GM12801 (cell line): ENCODE data around the gene ATRIP.

Experiments used
- CTCF ChIP-seq: IDR thresholded peaks from one replicate; pipeline ENCODE4 v1.5.1; 2011; ENCODE audit warnings: control low read depth; ENCODE audit not compliant: insufficient read length; ENCODE audit errors: extremely low read depth

ATRIP gene

DNA sequence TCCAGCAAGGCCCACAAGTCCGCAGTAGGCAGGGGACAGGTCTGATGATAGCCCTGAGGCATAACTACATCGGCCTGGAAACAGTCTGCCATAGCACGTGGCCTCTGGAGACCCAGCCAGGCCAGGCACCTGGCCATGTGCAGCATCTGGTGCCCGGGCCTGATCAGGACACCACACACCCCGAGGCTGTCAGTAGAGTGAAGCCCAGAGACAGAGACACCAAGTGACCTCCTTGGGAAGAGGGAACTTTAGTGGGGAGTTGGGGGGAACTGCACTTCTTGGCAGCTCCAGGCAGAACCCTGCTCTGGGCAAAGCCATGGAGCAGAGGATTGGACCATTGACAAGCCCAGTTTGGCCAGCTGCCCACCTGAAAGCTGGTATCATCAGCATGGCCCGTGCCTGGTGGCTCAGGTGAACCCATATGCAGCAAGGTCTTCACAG, 56.2 kb downstream of the ATRIP start:
- no peak for TF ChIP-seq CTCF

DNA sequence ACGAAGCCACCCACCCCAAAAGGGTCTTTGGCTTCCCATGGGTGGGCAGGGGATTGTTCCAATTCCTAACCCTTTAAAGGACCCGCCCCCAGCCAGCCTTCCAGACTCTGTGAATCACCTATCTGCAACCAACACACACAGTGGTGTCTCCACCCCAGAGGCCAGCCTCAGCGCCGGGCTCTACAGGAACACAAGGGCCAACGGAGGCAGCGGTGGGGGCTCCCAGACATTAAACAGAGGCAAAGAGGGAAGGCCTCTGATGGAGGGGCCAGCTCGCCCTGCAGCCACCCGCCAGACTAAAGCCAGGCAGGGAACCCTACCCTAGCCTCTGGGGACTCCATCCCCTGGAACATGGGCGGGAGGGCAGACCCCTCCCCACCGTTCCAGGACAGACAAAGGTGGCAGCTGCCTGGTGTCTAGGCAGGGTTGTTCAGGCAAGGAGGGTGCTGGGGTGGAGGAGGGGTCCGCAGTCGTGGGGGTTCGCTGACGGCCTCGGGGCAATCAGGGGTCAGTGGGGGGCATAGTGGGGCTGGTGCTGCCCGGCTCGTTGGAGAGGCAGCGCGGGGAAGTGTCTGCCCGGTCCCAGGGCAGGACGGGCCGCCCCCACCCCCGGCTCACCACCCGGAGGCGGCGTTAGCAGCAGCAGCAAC, 57.0 kb downstream of the ATRIP start:
- TF ChIP-seq CTCF: no peak

DNA sequence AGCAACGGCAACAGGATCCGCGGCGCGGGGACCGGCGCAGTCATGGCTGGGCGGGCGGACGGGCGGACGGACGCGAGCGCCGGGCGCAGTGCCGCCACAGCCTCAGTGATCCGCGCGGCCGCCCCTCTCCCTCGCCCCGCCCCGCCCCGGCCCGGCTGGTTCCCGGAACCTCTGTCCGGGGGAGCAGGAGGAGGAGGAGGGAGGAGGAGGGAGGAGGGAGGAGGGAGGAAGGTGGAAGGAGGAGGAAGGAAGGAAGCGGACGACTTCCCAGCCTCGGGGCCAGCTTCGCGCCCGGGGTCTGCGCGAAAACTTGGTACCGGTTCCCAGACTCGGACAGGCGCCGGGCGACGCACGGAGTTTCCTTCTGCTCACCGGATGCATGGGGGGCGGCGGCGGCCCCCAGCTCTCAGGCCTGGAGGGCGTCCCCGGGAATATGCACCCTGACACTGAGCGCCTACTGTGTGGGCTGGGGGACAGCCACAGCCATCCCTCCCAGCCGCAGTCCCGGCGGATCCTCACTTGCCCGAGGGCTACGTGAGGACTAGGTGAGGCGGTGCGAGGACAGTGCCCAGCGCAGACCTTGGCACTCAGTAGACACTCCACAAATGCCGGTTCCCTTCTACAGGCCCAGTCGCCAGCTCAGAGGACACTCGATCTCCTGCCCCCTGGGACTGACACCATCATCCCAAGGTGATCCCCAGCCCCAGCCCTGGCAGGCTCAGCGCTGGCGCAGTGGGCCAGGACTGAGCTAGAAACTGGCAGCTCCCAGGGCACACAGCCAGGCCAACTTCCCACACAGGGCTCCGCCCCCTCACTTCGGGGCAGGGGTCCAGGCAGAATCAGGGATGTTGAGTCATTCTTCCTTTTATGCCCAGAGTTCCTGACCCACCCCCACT, 57.8 kb downstream of the ATRIP start, which contains the start of gene SHISA5:
SHISA5 (minus strand) TSS at position 124 of the 896 bp plus-strand sequence; CDS start at position 44, 80 bp downstream.
- TF ChIP-seq CTCF: no peak

DNA sequence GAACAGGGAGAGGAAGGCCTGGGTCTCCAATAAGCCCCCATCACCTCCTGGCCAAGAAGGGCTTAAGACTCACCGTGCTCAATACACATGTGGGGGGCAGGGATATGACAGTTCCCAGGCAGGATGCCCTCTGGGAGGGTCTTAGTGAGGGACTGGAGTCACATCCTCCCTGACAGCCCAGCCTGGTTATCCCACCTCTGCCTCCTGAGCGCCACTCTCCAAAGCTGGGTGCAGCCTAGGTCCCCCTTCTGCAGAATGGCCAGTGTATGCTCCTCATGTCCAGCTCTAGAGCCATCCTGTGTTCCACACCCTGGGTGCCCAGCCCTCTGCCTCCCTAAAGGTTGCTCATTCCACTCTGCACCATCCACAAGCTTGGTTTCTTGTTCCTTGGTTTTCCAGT, 58.6 kb downstream of the ATRIP start:
- TF ChIP-seq CTCF: no peak

GRCh38 chr3:48505968-48506504, 59.5 kb downstream of the ATRIP start:
- TF ChIP-seq CTCF: no peak

- TF ChIP-seq CTCF: no peak
These were observed 60.9 kb downstream of the ATRIP start for GRCh38 chr3:48507256-48508061.
